ENCODE data around the gene WNT9B. TPM values are rescaled to one million over a fixed set of nuclear protein-coding genes. Genes with fewer than 3 reads are reported as not detected.

WNT9B gene
- total RNA-seq, 1 experiment from 2014 or later, result 0.70 TPM

GRCh38 chr17:46896991-46897390, 45.6 kb downstream of the WNT9B start:
- no peak overlapping the region for H3K4ac ChIP-seq (ENCODE audit: low read depth, low read length)
- H3K36me3 Mint-ChIP-seq (ENCODE audit: insufficient read depth in 1 of 3, low read depth in 3 of 3), result no peaks in the 10 kb centered on the region
- H3K4me1 Mint-ChIP-seq, result peaks cover 7 to 9% of the 10 kb centered on the region in 2 experiments
- H3K9me3 ChIP-seq (ENCODE audit: control insufficient read depth, low read depth, low read length), result no peaks in the 10 kb centered on the region
- H3K27ac ChIP-seq (ENCODE audit: insufficient read length, low read depth, low read length), result no peak overlapping the region
- H3K27me3 Mint-ChIP-seq (ENCODE audit: low read depth), result peaks cover 8% of the 10 kb centered on the region
- no peak overlapping the region for H3T11ph ChIP-seq (ENCODE audit: low read length)
- H3K18ac ChIP-seq (ENCODE audit: insufficient read length, low read depth, low read length), result no peak overlapping the region
- H3K79me1 ChIP-seq (ENCODE audit: insufficient read depth, low read depth, low read length, poor library complexity, severe bottlenecking), result no peaks in the 10 kb centered on the region
- H3K79me2 ChIP-seq (ENCODE audit: insufficient read depth, low read length), result no peaks in the 10 kb centered on the region
- no peak overlapping the region; a peak in 1 of 7 replicates for H3K27ac Mint-ChIP-seq
- no peak overlapping the region for H2BK20ac ChIP-seq (ENCODE audit: low read depth, low read length, poor library complexity, severe bottlenecking)
- no peak overlapping the region for H3K14ac ChIP-seq (ENCODE audit: insufficient read depth, low read length)
- H3K4me1 ChIP-seq (ENCODE audit: insufficient read depth, low read length), result no peaks in the 10 kb centered on the region
- no peak overlapping the region for H2AFZ ChIP-seq (ENCODE audit: low read length)
- no peak overlapping the region for H3K9ac ChIP-seq (ENCODE audit: extremely low read depth, insufficient read length, low read length)
- H3K23me2 ChIP-seq (ENCODE audit: insufficient read length, low read depth, low read length, poor library complexity, severe bottlenecking), result no peaks in the 10 kb centered on the region
- no peak overlapping the region for H2BK12ac ChIP-seq (ENCODE audit: insufficient read length, low read depth, low read length)
- no peak for TF ChIP-seq CTCF (conservative IDR thresholded peaks at IDR 0.05)
- no peak overlapping the region for H2BK5ac ChIP-seq (ENCODE audit: insufficient read length, low read length)
- H4K8ac ChIP-seq (replicated peaks; ENCODE audit: insufficient read length, low read depth, low read length), result no peak overlapping the region
- H3K23ac ChIP-seq (ENCODE audit: insufficient read length, low read depth, low read length), result no peak overlapping the region
- no peak overlapping the region for H4K91ac ChIP-seq (ENCODE audit: insufficient read length, low read depth, low read length)
- WGBS (ENCODE audit: extremely low coverage, insufficient read length, low lambda C conversion rate), result no CpG with 5 or more reads among the region's 9 CpGs
- H4K20me1 ChIP-seq (ENCODE audit: control insufficient read depth, insufficient read depth, insufficient read length), result peaks cover 2% of the 10 kb centered on the region
- no peak overlapping the region for H3K56ac ChIP-seq (ENCODE audit: insufficient read length, low read depth, low read length)
- H4K5ac ChIP-seq (ENCODE audit: insufficient read length, low read depth, low read length), result no peak overlapping the region
- H2BK120ac ChIP-seq (ENCODE audit: low read depth, low read length, poor library complexity, severe bottlenecking), result no peak overlapping the region
- no peaks in the 10 kb centered on the region for H3K27me3 ChIP-seq (ENCODE audit: insufficient read depth, low read length)
- no peak overlapping the region for H2AK5ac ChIP-seq (ENCODE audit: insufficient read length, low read length)
- no peak overlapping the region for H3K4me2 ChIP-seq (ENCODE audit: insufficient read depth, insufficient read length, low read length)
- no peak for DNase-seq
- no peak overlapping the region for H2BK15ac ChIP-seq (ENCODE audit: low read depth, low read length)
- H3K4me3 Mint-ChIP-seq, result no peak overlapping the region
- peaks cover 0 to 8% of the 10 kb centered on the region in 2 experiments; a peak in 3 of 5 replicates for H3K9me3 Mint-ChIP-seq
